GM23338 (cell line): ENCODE data around the gene IL20RB.
"Not testable (repeated sequence)": the region's sequence is repeated elsewhere in the genome, so short reads cannot be mapped to it uniquely, and the experiment has no call there.

Source experiments
- EZH2 ChIP-seq: fragments of 200-600 bp; sonication (generic); IDR thresholded peaks from one replicate; pipeline ENCODE4 v1.8.0; 2017; ENCODE audit warnings: antibody characterized with exemption, mild to moderate bottlenecking, low read depth; ENCODE audit not compliant: unreplicated experiment
- POLR2AphosphoS5 ChIP-seq: IDR thresholded peaks from 2 replicates; pipeline ENCODE4 v1.6.1; 2016; ENCODE audit warnings: antibody characterized with exemption, low read depth
- STAT1 ChIP-seq: IDR thresholded peaks from one replicate; pipeline ENCODE4 v1.6.1; 2016; ENCODE audit warnings: antibody characterized with exemption; ENCODE audit not compliant: unreplicated experiment
- TF ChIP-seq, protein P1 (sequence below), 2 experiments: fragments of 200-600 bp in 1 of 2; sonication (generic) in 1 of 2; conservative IDR thresholded peaks; 2 replicates each; pipeline versions ENCODE4 v1.5.1 to v1.6.1; 2016 to 2017; ENCODE audit warnings: antibody characterized with exemption in 2 of 2, low read depth in 2 of 2, mild to moderate bottlenecking in 2 of 2, moderate library complexity in 1 of 2
- TF ChIP-seq, protein P2 (sequence below): IDR thresholded peaks from one replicate; pipeline ENCODE4 v1.6.1; 2018; ENCODE audit warnings: antibody characterized with exemption; ENCODE audit not compliant: unreplicated experiment
- TF ChIP-seq, protein P3 (sequence below): IDR thresholded peaks from 2 replicates; pipeline ENCODE4 v1.6.1; 2016; ENCODE audit warnings: antibody characterized with exemption

DNA sequence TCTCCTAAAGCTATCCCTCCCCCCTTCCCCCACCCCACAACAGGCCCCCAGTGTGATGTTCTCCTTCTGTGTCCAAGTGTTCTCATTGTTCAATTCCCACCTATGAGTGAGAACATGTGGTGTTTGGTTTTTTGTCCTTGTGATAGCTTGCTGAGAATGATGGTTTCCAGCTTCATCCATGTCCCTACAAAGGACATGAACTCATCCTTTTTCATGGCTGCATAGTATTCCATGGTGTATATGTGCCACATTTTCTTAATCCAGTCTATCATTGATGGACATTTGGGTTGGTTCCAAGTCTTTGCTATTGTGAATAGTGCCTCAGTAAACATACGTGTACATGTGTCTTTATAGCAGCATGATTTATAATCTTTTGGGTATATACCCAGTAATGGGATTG is 59.5 kb downstream of the IL20RB start:
- TF ChIP-seq, protein P1, sequence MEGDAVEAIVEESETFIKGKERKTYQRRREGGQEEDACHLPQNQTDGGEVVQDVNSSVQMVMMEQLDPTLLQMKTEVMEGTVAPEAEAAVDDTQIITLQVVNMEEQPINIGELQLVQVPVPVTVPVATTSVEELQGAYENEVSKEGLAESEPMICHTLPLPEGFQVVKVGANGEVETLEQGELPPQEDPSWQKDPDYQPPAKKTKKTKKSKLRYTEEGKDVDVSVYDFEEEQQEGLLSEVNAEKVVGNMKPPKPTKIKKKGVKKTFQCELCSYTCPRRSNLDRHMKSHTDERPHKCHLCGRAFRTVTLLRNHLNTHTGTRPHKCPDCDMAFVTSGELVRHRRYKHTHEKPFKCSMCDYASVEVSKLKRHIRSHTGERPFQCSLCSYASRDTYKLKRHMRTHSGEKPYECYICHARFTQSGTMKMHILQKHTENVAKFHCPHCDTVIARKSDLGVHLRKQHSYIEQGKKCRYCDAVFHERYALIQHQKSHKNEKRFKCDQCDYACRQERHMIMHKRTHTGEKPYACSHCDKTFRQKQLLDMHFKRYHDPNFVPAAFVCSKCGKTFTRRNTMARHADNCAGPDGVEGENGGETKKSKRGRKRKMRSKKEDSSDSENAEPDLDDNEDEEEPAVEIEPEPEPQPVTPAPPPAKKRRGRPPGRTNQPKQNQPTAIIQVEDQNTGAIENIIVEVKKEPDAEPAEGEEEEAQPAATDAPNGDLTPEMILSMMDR (conservative IDR thresholded peaks at IDR 0.05; ENCODE audit: low read depth in 2 of 2): not testable (repeated sequence)
- not testable (repeated sequence) for TF ChIP-seq EZH2, POLR2AphosphoS5, STAT1
- TF ChIP-seq, protein P2, sequence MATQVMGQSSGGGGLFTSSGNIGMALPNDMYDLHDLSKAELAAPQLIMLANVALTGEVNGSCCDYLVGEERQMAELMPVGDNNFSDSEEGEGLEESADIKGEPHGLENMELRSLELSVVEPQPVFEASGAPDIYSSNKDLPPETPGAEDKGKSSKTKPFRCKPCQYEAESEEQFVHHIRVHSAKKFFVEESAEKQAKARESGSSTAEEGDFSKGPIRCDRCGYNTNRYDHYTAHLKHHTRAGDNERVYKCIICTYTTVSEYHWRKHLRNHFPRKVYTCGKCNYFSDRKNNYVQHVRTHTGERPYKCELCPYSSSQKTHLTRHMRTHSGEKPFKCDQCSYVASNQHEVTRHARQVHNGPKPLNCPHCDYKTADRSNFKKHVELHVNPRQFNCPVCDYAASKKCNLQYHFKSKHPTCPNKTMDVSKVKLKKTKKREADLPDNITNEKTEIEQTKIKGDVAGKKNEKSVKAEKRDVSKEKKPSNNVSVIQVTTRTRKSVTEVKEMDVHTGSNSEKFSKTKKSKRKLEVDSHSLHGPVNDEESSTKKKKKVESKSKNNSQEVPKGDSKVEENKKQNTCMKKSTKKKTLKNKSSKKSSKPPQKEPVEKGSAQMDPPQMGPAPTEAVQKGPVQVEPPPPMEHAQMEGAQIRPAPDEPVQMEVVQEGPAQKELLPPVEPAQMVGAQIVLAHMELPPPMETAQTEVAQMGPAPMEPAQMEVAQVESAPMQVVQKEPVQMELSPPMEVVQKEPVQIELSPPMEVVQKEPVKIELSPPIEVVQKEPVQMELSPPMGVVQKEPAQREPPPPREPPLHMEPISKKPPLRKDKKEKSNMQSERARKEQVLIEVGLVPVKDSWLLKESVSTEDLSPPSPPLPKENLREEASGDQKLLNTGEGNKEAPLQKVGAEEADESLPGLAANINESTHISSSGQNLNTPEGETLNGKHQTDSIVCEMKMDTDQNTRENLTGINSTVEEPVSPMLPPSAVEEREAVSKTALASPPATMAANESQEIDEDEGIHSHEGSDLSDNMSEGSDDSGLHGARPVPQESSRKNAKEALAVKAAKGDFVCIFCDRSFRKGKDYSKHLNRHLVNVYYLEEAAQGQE: not testable (repeated sequence)
- TF ChIP-seq, protein P3, sequence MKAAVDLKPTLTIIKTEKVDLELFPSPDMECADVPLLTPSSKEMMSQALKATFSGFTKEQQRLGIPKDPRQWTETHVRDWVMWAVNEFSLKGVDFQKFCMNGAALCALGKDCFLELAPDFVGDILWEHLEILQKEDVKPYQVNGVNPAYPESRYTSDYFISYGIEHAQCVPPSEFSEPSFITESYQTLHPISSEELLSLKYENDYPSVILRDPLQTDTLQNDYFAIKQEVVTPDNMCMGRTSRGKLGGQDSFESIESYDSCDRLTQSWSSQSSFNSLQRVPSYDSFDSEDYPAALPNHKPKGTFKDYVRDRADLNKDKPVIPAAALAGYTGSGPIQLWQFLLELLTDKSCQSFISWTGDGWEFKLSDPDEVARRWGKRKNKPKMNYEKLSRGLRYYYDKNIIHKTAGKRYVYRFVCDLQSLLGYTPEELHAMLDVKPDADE: not testable (repeated sequence)
